ENCODE measurements around the gene CLEC3B. TPM values are rescaled to one million over a fixed set of nuclear protein-coding genes. Genes with fewer than 3 reads are reported as not detected.

Gene CLEC3B
- total and polyA plus RNA-seq, 2 donors (not counting 1 experiment from before 2014, with no cell fraction given), result 56.3 to 87.2 TPM

DNA sequence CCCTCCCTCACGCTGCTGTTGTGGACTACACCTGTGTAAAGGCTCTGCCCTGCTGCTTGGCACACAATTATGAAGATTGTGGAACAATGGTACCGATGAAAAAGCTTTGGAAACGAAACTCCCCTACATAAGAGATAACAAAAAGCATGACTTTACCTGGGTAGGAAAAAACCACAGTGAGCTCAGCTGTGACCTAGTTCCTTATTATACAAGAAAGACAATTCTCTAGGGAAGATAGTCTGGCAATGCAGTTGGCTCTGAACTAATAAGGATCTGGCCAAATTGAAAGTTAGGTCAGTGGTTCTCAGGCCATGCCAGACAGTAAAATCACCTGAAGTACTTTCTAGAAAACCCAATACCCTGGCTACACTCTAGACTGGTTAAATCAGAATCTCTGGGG lies 16.1 kb downstream of the CLEC3B start:
- Histone ChIP-seq H3K9ac (ENCODE audit: insufficient read depth, low read length) (no peak overlapping the region), H3K27me3 (ENCODE audit: control insufficient read depth, insufficient read depth, low read length) (no peaks in the 10 kb centered on the region), H3K79me2 (ENCODE audit: control insufficient read depth, insufficient read depth, low read length) (no peaks in the 10 kb centered on the region), H3K36me3 (ENCODE audit: control insufficient read depth, insufficient read depth, low read length) (no peaks in the 10 kb centered on the region), H4K20me1 (ENCODE audit: control insufficient read depth, extremely low read depth, insufficient read depth, low read length) (no peaks in the 10 kb centered on the region), H3K4me1 (ENCODE audit: control insufficient read depth, extremely low read depth, insufficient read depth, low read length) (peaks cover 18% of the 10 kb centered on the region), H3K4me3 (replicated peaks in 1 of 4; ENCODE audit: control extremely low read depth in 1 of 4, insufficient read depth in 1 of 4, low read depth in 3 of 4, low read length in 4 of 4) (no peak overlapping the region), H2AFZ (ENCODE audit: low read length) (no peak overlapping the region), H3K27ac (ENCODE audit: insufficient read depth, low read length) (no peak overlapping the region), H3K4me2 (ENCODE audit: extremely low read depth, insufficient read depth, low read length) (no peak overlapping the region), H3K9me3 (ENCODE audit: control insufficient read depth, insufficient read depth, low read depth, low read length) (no peaks in the 10 kb centered on the region)
- TF ChIP-seq EZH2 (IDR thresholded peaks at IDR 0.05; ENCODE audit: low read length, missing control alignments), result no peak
- TF ChIP-seq, protein P1, sequence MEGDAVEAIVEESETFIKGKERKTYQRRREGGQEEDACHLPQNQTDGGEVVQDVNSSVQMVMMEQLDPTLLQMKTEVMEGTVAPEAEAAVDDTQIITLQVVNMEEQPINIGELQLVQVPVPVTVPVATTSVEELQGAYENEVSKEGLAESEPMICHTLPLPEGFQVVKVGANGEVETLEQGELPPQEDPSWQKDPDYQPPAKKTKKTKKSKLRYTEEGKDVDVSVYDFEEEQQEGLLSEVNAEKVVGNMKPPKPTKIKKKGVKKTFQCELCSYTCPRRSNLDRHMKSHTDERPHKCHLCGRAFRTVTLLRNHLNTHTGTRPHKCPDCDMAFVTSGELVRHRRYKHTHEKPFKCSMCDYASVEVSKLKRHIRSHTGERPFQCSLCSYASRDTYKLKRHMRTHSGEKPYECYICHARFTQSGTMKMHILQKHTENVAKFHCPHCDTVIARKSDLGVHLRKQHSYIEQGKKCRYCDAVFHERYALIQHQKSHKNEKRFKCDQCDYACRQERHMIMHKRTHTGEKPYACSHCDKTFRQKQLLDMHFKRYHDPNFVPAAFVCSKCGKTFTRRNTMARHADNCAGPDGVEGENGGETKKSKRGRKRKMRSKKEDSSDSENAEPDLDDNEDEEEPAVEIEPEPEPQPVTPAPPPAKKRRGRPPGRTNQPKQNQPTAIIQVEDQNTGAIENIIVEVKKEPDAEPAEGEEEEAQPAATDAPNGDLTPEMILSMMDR (conservative IDR thresholded peaks at IDR 0.05 in 1 of 2, IDR thresholded peaks at IDR 0.05 in 1 of 2; ENCODE audit: low read depth in 1 of 2, low read length in 2 of 2), result no peak
- no peak for DNase-seq (ENCODE audit: low read depth in 2 of 2)

DNA sequence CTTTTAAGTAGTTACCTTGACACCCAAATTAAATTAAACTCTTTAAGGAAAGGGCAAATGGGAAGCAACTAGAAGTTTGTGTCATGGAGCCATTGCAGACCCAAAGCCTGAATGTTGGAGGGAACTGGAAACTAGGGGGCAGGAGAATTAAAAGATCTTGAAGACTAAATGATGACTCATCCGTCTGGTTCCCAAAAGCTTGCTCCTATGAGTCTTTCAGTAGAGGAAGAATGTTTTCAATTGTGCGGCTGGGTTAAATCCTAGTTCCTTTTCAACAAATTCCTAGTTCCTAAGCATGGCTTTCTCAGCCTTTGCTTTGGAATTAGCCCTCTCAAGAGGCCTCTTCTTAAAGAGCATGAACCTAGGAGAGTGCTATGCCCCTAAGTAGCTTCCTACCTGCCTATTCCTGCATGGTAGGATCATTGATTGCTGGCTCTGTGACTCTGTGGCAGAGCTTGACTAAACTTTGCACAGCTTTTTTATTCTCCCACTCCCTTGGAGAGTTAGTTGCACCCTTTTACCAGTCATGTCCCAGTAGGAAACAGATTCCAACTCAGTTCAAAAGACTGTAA lies 17.7 kb downstream of the CLEC3B start:
- Histone ChIP-seq H3K36me3 (ENCODE audit: control insufficient read depth, insufficient read depth, low read length) (no peaks in the 10 kb centered on the region), H3K9ac (ENCODE audit: insufficient read depth, low read length) (no peak overlapping the region), H2AFZ (ENCODE audit: low read length) (no peak overlapping the region), H3K79me2 (ENCODE audit: control insufficient read depth, insufficient read depth, low read length) (no peaks in the 10 kb centered on the region), H3K9me3 (ENCODE audit: control insufficient read depth, insufficient read depth, low read depth, low read length) (no peaks in the 10 kb centered on the region), H3K27ac (ENCODE audit: insufficient read depth, low read length) (peak overlapping the region; percentile 64), H4K20me1 (ENCODE audit: control insufficient read depth, extremely low read depth, insufficient read depth, low read length) (no peaks in the 10 kb centered on the region), H3K4me1 (ENCODE audit: control insufficient read depth, extremely low read depth, insufficient read depth, low read length) (peaks cover 18% of the 10 kb centered on the region), H3K4me3 (replicated peaks in 1 of 4; ENCODE audit: control extremely low read depth in 1 of 4, insufficient read depth in 1 of 4, low read depth in 3 of 4, low read length in 4 of 4) (no peak overlapping the region), H3K4me2 (ENCODE audit: extremely low read depth, insufficient read depth, low read length) (peak overlapping the region; percentile 4), H3K27me3 (ENCODE audit: control insufficient read depth, insufficient read depth, low read length) (no peaks in the 10 kb centered on the region)
- TF ChIP-seq, protein P1 (conservative IDR thresholded peaks at IDR 0.05 in 1 of 2, IDR thresholded peaks at IDR 0.05 in 1 of 2; ENCODE audit: low read depth in 1 of 2, low read length in 2 of 2), result peak; percentile 44 to 53
- no peak for TF ChIP-seq EZH2 (IDR thresholded peaks at IDR 0.05; ENCODE audit: low read length, missing control alignments)
- DNase-seq (ENCODE audit: low read depth in 2 of 2), result peak; percentile 92 to 93

GRCh38 chr3:45048244-45048643 lies 22.1 kb downstream of the CLEC3B start:
- Histone ChIP-seq H3K4me2 (ENCODE audit: extremely low read depth, insufficient read depth, low read length) (no peak overlapping the region), H3K4me1 (ENCODE audit: control insufficient read depth, extremely low read depth, insufficient read depth, low read length) (peaks cover 13% of the 10 kb centered on the region), H4K20me1 (ENCODE audit: control insufficient read depth, extremely low read depth, insufficient read depth, low read length) (no peaks in the 10 kb centered on the region), H3K9me3 (ENCODE audit: control insufficient read depth, insufficient read depth, low read depth, low read length) (no peaks in the 10 kb centered on the region), H3K27ac (ENCODE audit: insufficient read depth, low read length) (no peak overlapping the region), H3K79me2 (ENCODE audit: control insufficient read depth, insufficient read depth, low read length) (no peaks in the 10 kb centered on the region), H2AFZ (ENCODE audit: low read length) (no peak overlapping the region), H3K36me3 (ENCODE audit: control insufficient read depth, insufficient read depth, low read length) (no peaks in the 10 kb centered on the region), H3K4me3 (replicated peaks in 1 of 4; ENCODE audit: control extremely low read depth in 1 of 4, insufficient read depth in 1 of 4, low read depth in 3 of 4, low read length in 4 of 4) (no peak overlapping the region), H3K9ac (ENCODE audit: insufficient read depth, low read length) (no peak overlapping the region), H3K27me3 (ENCODE audit: control insufficient read depth, insufficient read depth, low read length) (no peaks in the 10 kb centered on the region)
- TF ChIP-seq, protein P1 (conservative IDR thresholded peaks at IDR 0.05 in 1 of 2, IDR thresholded peaks at IDR 0.05 in 1 of 2; ENCODE audit: low read depth in 1 of 2, low read length in 2 of 2), result no peak
- TF ChIP-seq EZH2 (IDR thresholded peaks at IDR 0.05; ENCODE audit: low read length, missing control alignments), result no peak
- peak in 1 of 2 donors; percentile 62 for DNase-seq (ENCODE audit: low read depth in 2 of 2)

Data from fibroblast of lung (primary cell).